Kidney epithelial cell (primary cell): ENCODE results near the gene TGFBR2. TPM values are rescaled to one million over a fixed set of nuclear protein-coding genes. Genes with fewer than 3 reads are reported as not detected.

Experiments used
- DNase-seq: peaks from one replicate; pipeline ENCODE4 v3.0.0-alpha.2; 2010; ENCODE audit warnings: low read depth
- H3K27me3 ChIP-seq: 2 replicates; pipeline ENCODE4 v1.6.0; 2011; ENCODE audit warnings: low read length; ENCODE audit not compliant: control insufficient read depth, insufficient read depth
- H3K36me3 ChIP-seq: 2 replicates; pipeline ENCODE4 v1.5.1; 2011; ENCODE audit warnings: low read length; ENCODE audit not compliant: control insufficient read depth, insufficient read depth
- H3K4me3 ChIP-seq: 2 replicates; pipeline ENCODE4 v1.5.1; 2011; ENCODE audit warnings: low read depth, mild to moderate bottlenecking, control low read depth, low read length
- CTCF ChIP-seq: IDR thresholded peaks from 2 replicates; pipeline ENCODE4 v1.5.1; 2011; ENCODE audit warnings: mild to moderate bottlenecking, moderate library complexity, low read length, control low read depth, inconsistent platforms; ENCODE audit not compliant: insufficient read depth, poor library complexity, severe bottlenecking
- total RNA-seq: library from RNA; depleted of rRNA; stranded (reverse); fragments of >200 nt; gene quantifications from 2 replicates; pipeline ENCODE4 v1.2.3, GENCODE V29; 2015

Gene TGFBR2
- total RNA-seq, 1 donor from 2014 or later: 33.4 TPM

- no peak for TF ChIP-seq CTCF
- H3K4me3 ChIP-seq: no peak overlapping the region
- DNase-seq: no peak
- no peaks in the 10 kb centered on the region for H3K27me3 ChIP-seq
- peaks cover 4% of the 10 kb centered on the region for H3K36me3 ChIP-seq
These were observed 54.9 kb downstream of the TGFBR2 start for GRCh38 chr3:30661098-30661873.

GRCh38 chr3:30662836-30663235 is 56.4 kb downstream of the TGFBR2 start:
- no peak overlapping the region for H3K4me3 ChIP-seq
- H3K27me3 ChIP-seq: no peaks in the 10 kb centered on the region
- no peak for DNase-seq
- H3K36me3 ChIP-seq: peaks cover 1% of the 10 kb centered on the region
- TF ChIP-seq CTCF: no peak

- Histone ChIP-seq H3K27me3 (no peaks in the 10 kb centered on the region), H3K36me3 (no peaks in the 10 kb centered on the region), H3K4me3 (no peak overlapping the region)
- DNase-seq: no peak
- no peak for TF ChIP-seq CTCF
These were observed 57.3 kb downstream of the TGFBR2 start for GRCh38 chr3:30663533-30664241.

- H3K4me3 ChIP-seq: no peak overlapping the region
- no peak for DNase-seq
- no peaks in the 10 kb centered on the region for H3K36me3 ChIP-seq
- no peaks in the 10 kb centered on the region for H3K27me3 ChIP-seq
- no peak for TF ChIP-seq CTCF
These were observed 58.1 kb downstream of the TGFBR2 start for GRCh38 chr3:30664459-30664858.

- DNase-seq: no peak
- Histone ChIP-seq H3K4me3 (no peak overlapping the region), H3K27me3 (no peaks in the 10 kb centered on the region), H3K36me3 (no peaks in the 10 kb centered on the region)
- no peak for TF ChIP-seq CTCF
These were observed 58.5 kb downstream of the TGFBR2 start for GRCh38 chr3:30664884-30665283.
